Measurements from ENCODE around the gene NACC1.

NACC1 gene

GRCh38 chr19:13074378-13074777 lies 43.7 kb upstream of the NACC1 start:
- H3K4me3 ChIP-seq (ENCODE audit: low read length), result no peak overlapping the region
- no peak for DNase-seq (ENCODE audit: low read depth)
- TF ChIP-seq CTCF (conservative IDR thresholded peaks at IDR 0.05; ENCODE audit: low read depth, low read length), result no peak

- DNase-seq (ENCODE audit: low read depth), result no peak
- no peak overlapping the region for H3K4me3 ChIP-seq (ENCODE audit: low read length)
- TF ChIP-seq CTCF (conservative IDR thresholded peaks at IDR 0.05; ENCODE audit: low read depth, low read length), result no peak
These were observed 41.7 kb upstream of the NACC1 start for GRCh38 chr19:13076320-13076719.

- no peak for DNase-seq (ENCODE audit: low read depth)
- no peak overlapping the region for H3K4me3 ChIP-seq (ENCODE audit: low read length)
These were observed 41.3 kb upstream of the NACC1 start for GRCh38 chr19:13076787-13077186.

GRCh38 chr19:13077240-13077639 lies 40.8 kb upstream of the NACC1 start:
- DNase-seq (ENCODE audit: low read depth), result no peak
- no peak for TF ChIP-seq CTCF (conservative IDR thresholded peaks at IDR 0.05; ENCODE audit: low read depth, low read length)
- H3K4me3 ChIP-seq (ENCODE audit: low read length), result no peak overlapping the region

More at GRCh38 chr19:13076787-13077186, 41.3 kb upstream of the NACC1 start:
- TF ChIP-seq CTCF (conservative IDR thresholded peaks at IDR 0.05; ENCODE audit: low read depth, low read length), result no peak

- no peak for TF ChIP-seq CTCF (conservative IDR thresholded peaks at IDR 0.05; ENCODE audit: low read depth, low read length)
- no peak overlapping the region for H3K4me3 ChIP-seq (ENCODE audit: low read length)
These were observed 39.7 kb upstream of the NACC1 start for GRCh38 chr19:13078381-13078780.

GRCh38 chr19:13078897-13079541 lies 39.0 kb upstream of the NACC1 start:
- no peak for DNase-seq (ENCODE audit: low read depth)
- no peak for TF ChIP-seq CTCF (conservative IDR thresholded peaks at IDR 0.05; ENCODE audit: low read depth, low read length)
- no peak overlapping the region for H3K4me3 ChIP-seq (ENCODE audit: low read length)

More at GRCh38 chr19:13078381-13078780, 39.7 kb upstream of the NACC1 start:
- no peak for DNase-seq (ENCODE audit: low read depth)

GRCh38 chr19:13079542-13079986 lies 38.5 kb upstream of the NACC1 start:
- no peak overlapping the region for H3K4me3 ChIP-seq (ENCODE audit: low read length)
- no peak for TF ChIP-seq CTCF (conservative IDR thresholded peaks at IDR 0.05; ENCODE audit: low read depth, low read length)
- no peak for DNase-seq (ENCODE audit: low read depth)
